Measurements from ENCODE around the gene INTS7.
A peak's percentile ranks its signal among the peaks of the same experiment; 100 is the strongest.
"Not testable (repeated sequence)": the region's sequence is repeated elsewhere in the genome, so short reads cannot be mapped to it uniquely, and the experiment has no call there.

INTS7 gene

DNA sequence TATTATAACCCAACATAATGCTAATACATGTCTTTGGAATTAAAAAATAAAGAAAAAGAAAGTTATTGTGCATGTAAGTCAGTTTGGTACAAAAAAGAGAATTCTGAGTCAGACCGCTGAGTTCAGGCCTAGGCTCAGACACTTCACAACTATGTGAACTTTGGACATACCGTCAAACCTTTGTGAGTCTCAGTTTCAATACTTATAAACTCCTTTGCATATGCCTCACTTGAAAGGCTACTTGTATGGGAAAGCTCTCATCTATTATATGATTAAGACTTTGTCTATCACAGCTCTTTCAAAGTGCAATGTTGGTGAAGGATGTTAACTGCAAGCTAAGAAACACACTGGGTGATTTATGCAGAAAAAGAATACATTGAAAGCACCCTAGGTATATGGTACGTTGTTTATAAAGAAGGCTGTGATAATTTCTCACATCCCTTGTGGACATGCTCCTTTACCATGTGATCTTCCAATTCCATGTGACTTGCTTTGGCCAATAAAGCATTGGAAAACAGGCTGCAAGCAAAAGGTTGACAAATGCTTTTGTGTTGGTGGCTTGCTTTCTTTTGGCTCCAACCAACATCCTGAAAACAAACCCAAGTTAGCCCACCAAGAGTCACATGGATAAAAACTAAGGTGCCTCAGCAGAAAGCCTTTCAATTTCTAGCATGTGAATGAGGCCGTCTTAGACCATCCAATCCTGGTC is 49.6 kb downstream of the INTS7 start:
- DNase-seq (ENCODE audit: low spot score): no peak

DNA sequence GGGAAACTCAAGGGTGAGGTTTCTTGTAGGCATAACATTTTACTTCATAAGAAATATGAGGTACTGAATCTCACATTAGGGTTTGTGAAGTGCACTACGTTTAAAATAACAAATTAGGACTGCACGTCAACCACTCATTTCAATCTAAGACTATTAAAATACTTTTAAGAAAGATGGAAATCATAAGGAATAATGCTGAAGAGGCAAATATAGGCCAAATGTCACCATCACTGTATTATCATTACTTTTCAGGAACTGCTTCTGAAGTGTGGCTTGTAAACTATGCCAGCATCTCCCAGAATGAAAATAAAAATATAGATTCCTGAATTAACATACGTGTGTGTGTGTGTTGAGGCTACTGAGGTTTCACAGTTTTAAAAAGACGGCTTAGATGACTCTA is 56.8 kb downstream of the INTS7 start:
- DNase-seq (ENCODE audit: low spot score): no peak

DNA sequence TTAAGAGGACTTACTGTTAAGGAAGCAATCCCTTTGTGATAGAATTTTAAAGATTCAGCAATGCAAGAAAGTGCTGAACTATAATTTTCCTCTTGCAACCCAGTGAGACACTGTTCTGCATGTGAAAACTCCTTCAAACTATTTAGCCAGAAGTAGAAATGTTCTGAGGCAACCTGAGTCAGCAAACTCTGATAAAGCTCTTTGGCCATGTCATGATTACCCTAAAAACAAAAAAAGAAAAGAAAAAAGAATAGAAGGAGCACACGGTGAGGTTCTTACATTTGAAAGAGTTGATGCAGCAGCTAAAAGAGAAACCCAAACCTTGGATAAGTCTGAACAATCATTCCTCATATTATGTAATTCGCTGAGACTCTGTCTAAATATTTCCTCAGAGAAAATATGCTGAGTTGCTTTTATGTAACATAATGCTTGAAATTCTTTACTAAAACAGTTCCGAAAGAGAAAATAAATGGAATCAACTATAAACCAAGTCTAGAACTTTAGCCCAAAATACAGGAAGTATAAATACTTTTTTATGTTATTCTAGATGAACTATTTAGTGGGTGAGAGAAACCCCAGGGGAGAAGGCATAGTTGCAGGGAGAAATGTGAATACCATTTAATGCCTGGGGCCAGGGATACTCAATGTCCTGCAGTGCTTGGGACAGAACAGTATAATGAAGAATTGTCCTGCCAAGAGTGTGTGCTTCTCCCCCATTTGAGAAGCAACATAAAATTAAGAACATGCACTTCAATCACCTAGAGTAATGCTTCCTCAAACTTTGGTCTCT is 60.0 kb downstream of the INTS7 start:
- no peak for DNase-seq (ENCODE audit: low spot score)

DNA sequence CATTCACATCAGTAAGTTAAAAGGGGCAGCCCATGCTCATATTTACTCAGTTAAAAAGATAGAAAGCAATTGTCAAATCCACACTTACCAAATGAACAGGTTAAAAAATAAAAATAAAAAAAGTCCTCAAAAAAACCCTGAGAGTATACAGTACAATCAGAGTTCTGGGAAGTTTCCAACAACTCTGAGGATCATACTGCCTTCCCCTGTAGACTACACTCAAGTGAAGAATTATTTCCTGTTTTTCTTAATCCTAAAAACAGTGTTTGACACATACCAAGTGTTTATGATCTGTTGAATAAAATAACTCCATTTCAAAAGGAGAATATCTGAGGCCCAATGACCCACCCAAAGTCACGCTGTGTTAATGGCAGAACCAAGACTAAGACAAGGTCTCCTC is 61.8 kb downstream of the INTS7 start:
- DNase-seq (ENCODE audit: low spot score): no peak

DNA sequence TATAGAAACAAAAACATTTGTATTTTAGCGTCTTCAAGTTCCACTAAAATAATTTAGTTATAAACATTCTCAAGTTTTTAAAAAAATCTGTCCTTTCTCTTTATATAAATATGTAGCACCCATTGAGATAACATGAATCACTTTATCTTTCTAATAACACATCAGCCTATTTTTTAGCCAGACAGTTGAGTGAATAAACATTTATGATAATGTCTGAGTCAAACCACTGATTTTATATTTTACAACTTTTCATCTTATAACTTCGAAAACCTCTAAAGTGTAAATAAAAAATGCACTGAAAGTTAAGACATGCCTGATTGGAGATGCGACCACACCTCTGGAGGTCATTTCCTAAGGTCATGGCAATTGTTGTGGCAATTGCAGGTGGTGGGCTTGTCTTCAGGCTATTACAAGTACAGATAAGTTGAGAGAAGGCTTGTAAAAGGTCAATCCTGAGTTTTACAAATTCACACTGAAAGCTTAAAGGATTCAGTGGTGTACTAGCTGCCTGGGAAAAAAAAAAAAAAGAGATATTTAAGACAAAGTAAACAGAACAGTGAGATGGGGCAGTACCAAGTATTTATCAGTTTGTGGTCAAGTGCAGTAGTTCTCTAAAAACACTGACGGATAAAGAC is 67.0 kb downstream of the INTS7 start:
- no peak for DNase-seq (ENCODE audit: low spot score)

DNA sequence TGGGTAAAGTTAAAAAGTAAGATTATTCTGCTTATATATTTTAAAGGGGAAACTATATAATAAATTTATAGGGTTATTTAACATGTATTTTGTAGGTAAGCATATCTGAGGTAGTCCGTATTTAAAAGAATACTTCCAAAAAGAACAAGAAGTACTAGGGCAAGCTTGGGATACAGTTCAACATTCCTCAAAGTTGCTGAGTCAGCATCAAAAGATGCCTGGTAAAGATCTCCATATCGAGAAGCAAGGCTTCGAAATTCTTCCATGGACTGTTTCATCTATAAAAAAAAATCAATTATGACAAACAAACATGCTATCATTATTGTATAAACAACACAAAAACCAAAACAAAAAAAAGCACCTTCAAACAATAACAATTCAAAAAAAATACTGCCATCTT is 67.7 kb downstream of the INTS7 start:
- no peak for DNase-seq (ENCODE audit: low spot score)

DNA sequence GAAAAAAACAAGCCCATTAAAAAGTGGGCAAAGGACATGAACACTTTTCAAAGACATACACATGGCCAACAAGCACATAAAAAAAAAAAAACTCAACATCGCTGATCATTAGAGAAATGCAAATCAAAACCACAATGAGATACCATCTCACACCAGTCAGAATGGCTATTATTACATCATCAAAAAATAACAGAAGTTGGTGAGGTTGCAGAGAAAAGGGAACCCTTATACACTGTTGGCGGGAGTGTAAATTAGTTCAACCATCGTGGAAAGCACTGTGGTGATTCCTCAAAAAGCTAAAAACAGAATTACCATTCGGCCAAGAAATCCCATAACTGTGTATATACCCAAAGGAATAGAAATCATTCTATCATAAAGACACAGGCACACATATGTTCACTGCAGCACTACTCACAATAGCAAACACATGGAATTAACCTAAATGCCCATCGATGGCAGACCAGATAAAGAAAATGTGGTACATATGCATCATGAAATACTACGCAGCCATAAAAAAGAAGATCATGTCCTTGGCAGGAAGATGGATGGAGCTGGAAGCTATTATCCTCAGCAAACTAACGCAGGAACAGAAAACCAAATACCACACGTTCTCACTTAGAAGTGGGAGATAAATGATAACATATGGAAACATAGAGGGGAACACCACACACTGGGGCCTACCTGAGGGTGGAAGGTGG is 70.1 kb downstream of the INTS7 start:
- DNase-seq (ENCODE audit: low spot score): no peak

DNA sequence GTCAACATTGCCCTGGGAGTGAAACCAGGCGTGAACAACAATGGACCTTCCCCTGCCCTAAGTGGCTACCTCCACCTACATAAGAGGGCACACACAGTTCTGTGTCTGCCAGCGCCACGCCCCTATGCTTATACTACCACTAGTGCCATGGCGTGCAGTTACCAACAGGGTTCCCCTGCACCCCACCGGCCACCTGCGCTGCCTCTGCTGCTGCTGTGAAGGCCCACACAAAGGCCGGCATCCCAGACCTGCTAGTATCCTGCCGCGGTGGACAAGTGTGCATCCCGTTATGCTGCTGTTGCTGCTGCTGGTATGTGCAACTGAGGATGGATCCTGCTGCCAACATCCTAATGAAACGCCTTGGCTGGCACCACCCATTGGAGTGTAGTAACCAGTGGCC is 75.7 kb downstream of the INTS7 start:
- DNase-seq (ENCODE audit: low spot score): no peak

DNA sequence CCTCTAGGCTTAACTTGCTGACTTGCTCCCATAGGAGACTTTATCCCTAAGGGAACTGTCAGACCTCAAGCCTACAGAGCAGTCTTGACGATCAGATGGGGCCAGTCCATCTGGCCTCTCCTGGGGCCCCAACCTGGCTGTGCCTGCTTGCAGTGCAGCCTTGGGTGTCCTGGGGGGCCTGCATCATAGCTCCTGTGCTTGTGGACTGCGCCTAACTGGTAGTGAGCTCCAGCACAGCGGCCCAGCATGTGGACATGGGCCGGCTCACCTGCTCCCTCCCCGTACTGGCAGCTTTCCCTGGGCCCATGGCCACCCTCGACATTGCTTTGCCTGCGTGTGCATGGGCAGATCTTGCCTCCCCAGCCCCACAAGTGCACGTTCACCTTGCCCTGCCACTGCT is 76.1 kb downstream of the INTS7 start:
- no peak for DNase-seq (ENCODE audit: low spot score)

DNA sequence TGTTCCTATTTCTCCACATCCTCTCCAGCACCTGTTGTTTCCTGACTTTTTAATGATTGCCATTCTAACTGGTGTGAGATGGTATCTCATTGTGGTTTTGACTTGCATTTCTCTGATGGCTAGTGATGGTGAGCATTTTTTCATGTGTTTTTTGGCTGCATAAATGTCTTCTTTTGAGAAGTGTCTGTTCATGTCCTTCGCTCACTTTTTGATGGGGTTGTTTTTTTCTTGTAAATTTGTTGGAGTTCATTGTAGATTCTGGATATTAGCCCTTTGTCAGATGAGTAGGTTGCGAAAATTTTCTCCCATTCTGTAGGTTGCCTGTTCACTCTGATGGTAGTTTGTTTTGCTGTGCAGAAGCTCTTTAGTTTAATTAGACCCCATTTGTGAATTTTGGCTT is 81.3 kb downstream of the INTS7 start:
- DNase-seq (ENCODE audit: low spot score): not testable (repeated sequence)

DNA sequence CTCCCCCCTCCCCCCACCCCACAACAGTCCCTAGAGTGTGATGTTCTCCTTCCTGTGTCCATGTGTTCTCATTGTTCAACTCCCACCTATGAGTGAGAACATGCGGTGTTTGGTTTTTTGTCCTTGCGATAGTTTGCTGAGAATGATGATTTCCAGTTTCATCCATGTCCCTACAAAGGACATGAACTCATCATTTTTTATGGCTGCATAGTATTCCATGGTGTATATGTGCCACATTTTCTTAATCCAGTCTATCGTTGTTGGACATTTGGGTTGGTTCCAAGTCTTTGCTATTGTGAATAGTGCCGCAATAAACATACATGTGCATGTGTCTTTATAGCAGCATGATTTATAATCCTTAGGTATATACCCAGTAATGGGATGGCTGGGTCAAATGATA is 81.8 kb downstream of the INTS7 start:
- not testable (repeated sequence) for DNase-seq (ENCODE audit: low spot score)

DNA sequence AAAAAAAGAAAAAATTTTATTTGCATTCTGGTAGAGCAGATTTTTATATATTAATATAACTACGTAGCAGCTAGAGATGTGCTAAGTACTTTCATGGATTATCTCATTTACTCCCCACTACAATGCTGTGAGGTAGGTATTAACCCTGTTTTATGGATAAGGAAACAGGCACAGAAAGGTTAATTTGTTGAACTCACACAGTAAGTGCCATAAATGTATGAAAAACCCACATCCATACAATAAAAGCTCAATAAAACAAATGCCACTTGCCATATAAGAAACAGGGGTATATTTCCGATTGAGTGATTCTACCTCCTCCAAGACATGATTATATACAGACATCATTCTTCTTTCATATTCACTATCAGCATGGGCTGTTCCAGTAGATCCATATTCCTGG is 83.1 kb downstream of the INTS7 start:
- no peak for DNase-seq (ENCODE audit: low spot score)

DNA sequence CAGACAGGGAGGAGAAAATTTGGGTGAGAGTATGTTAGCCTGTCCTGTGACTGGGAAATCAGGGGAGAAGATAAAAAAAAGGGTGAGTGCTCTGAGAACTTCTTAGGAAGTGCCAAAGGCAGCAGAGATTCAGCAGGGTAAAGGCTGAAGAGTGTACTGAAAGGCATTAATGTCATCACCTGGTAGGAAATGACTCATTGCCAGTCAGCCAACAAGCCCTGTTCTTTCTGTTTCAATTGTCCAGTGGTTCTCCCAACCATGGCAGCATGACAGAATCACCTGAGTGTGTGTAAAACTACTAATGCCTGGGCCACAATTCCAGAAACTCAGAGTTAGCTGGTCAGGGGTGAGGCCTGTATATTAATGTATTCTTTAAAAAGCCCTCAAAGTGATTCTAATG is 83.5 kb downstream of the INTS7 start:
- no peak for DNase-seq (ENCODE audit: low spot score)

DNA sequence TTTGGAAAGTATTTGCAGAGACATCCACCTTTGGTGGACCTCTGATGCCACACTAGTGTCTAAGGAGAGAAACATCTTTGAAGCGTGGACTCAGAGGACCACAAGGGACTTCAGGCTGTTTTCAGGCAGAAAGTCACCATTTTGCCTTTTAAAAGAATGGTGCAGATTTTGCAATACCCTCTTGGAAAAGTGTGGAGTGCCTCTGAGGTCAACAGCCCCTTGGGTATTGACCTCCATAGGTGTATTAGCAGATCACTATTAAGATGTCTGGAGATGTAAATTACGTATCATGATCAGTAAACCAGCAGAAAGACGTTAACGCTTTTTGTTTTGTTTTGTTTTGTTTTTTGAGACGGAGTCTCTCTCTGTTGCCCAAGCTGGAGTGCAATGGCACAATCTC is 87.0 kb downstream of the INTS7 start:
- no peak for DNase-seq (ENCODE audit: low spot score)

DNA sequence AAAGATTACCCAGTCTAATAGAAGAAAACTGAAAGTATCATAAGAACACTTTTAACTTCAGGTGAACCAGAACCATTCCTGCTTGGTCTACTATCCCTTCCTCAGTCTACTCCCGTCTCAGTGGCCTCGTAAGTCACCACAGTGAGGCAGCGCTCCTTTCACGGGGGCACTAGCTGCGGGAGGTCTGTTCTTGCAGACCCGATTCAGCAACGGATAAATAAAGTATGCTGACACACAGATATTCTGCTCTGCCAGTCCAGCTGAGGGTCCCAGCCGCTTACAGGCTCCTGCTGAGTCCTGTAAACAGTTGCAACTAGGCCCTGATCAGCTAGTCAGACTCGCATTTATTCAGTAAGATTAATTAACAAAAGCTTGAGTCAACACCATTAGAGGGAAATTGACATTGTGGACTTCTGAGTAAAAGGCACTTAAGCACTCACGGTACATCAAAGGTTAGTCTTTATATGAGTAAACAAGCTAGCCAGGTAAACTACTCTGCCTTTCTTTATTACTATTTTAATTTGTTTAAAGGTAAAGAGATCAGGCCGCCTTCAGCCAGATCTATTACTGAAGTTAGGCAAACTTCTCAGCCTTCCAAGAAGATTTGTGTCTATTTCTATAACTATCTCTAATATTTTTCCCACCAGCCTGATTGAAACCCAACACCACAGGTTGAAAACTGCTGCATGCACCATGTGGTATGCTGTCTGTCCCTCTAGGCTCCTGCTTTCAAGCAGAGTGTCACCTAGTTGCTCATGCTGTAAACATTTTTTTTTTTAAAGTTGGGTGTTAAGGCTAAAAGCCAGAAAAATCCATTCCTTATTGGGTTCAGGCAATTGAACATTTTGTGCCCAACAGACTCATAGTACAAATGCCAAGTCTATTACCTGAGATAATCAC is 87.7 kb downstream of the INTS7 start:
- DNase-seq (ENCODE audit: low spot score): no peak

DNA sequence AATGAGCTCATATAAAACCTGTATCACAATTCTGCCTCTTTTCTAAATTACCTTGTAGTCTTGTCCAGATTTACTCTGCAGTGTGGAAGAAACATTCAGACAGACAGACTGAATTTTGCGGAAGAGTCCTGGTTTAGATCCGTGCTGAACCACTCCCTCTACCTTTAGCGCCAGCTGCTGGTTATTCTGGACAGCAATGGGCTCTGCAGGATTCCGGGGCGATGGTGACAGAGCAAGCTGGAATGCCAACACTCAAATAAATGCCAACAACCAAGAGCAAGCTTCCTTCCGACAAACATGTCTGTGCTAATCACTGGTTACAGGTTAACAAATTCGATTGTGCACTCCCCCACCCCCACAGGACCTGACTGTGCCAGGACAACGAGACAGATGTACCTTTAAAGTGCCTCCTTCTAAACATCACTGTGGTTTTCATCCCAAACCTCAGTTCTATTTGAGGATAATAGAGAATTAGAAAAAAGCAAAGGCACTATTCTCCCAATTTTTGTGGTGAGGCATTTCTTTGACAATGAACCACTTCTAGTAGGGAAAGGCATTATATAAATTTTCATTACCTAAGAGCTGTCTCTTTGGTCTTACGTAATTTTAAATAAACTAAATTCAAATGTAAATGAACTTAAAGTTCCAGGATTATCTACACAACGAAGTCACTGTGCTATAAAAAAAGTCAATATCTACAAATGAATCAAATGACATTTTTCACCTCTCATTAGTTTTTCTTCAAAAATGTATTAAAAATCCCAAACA is 90.4 kb downstream of the INTS7 start:
- peak; percentile 24 for DNase-seq (ENCODE audit: low spot score)

DNA sequence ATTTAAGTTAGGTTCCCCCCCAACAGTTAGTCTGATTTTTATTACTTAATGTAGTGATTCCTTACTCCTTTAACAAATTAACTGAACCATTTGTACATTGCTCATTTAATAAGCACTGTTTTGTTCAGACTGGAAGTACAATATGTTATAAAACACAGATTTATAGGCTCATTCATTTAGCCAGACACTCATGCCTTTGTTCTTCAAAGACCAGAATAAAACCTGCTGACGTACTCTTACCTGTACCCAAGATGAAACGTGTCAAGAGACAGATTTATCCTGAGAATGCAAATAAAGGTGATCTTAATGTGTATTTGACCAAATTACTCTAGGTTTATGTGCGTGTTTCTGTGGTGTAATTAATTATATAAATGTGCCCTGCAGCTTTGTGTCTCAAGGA is 92.8 kb downstream of the INTS7 start:
- DNase-seq (ENCODE audit: low spot score): no peak

DNA sequence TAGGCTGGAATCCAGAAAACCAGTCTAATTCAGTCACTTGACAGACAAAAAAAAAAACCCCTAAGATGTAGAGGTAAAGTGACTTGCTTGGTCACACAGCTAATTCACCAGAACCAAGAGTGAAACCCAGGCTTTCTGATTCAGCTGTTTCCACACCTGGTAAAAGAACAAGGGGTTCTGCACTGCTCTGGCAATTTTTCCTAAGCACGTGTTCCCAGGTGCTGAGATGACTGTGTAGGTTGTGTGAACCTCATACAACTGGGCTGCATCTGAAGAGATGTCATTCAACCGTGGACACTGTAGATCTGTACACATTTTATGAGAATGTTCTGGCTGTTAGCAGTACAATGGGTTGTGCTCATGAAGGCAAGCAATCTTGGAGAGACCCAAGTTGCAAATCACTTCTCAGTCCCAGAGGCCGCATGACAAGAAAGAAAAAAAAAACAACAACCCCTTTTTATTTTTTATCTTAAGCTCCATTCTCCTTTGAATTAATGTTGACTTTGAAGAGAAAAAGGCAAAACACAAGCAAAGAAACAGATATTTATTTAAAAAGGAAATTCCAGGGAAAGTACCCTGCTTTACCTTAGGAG is 95.4 kb downstream of the INTS7 start:
- DNase-seq (ENCODE audit: low spot score): no peak

DNA sequence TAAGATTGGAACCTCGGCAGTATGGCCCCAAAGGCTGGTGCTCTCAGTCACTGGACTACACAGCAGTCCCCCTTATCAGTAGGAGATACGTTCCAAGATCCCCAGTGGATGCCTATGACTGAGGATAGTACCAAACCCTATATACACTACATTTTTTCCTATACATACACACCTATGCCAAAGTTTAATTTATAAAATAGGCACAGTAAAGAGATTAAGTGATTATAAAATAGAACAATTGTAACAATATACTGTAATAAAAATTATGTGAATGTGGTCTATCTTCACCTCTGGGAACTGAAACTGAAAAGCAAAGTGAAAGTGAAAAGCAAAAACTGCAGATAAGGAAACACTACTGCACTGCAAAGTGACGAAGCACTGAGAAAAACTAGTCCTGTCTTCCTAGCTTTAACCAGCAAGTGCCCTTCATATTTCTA is 96.8 kb downstream of the INTS7 start:
- DNase-seq (ENCODE audit: low spot score): no peak

DNA sequence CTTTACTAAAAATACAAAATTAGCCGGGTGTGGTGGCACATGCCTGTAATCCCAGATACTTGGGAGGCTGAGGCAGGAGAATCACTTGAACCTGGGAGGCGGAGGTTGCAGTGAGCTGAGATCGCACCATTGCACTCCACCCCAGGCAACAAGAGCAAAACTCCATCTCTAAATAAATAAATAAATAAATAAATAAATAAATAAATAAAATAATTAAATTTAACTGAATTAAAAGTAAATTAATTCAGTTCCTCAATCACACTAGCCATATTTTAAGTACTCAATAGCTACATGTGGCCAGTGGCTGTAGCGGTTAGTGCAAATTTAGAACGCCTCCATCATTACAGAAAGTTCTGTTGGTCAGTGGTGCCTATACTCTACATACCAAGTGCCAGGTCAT is 97.9 kb downstream of the INTS7 start:
- not testable (repeated sequence) for DNase-seq (ENCODE audit: low spot score)

Data from Ammon's horn (tissue), 1 donor.